Keratinocyte (primary cell): Measurements from ENCODE around the gene SMPD3. TPM values are rescaled to one million over a fixed set of nuclear protein-coding genes. Genes with fewer than 3 reads are reported as not detected.

Experiments used
- DNase-seq: peaks from one replicate; pipeline ENCODE4 v3.0.0-alpha.2; 2011; ENCODE audit warnings: low read depth, missing footprints, low spot score
- FAIRE-seq: peaks from 2 replicates; lab custom pipeline; 2011; peaks lifted over from hg19 to GRCh38; lab: Jason Lieb, UNC
- H2AFZ ChIP-seq: 2 replicates; pipeline ENCODE4 v1.6.0; 2012; ENCODE audit warnings: low read length, control low read depth, inconsistent platforms; ENCODE audit not compliant: control insufficient read depth
- H3K27ac ChIP-seq: 2 replicates; pipeline ENCODE4 v1.5.1; 2011; ENCODE audit warnings: low read length; ENCODE audit not compliant: control insufficient read depth, insufficient read depth
- H3K27me3 ChIP-seq: 3 replicates; pipeline ENCODE4 v1.6.0; 2011; ENCODE audit warnings: low read length; ENCODE audit not compliant: control insufficient read depth, insufficient read depth; ENCODE audit errors: extremely low read depth
- H3K36me3 ChIP-seq, 2 experiments: 2 replicates in 1 of 2; 3 replicates in 1 of 2; pipeline ENCODE4 v1.5.1; 2011; ENCODE audit warnings: low read length in 2 of 2, mild to moderate bottlenecking in 1 of 2; ENCODE audit not compliant: control insufficient read depth in 2 of 2, insufficient read depth in 2 of 2; ENCODE audit errors: extremely low read depth in 1 of 2
- H3K4me1 ChIP-seq: 3 replicates; pipeline ENCODE4 v1.5.1; 2011; ENCODE audit warnings: low read length; ENCODE audit not compliant: control insufficient read depth, insufficient read depth; ENCODE audit errors: extremely low read depth
- H3K4me2 ChIP-seq: 3 replicates; pipeline ENCODE4 v1.6.0; 2011; ENCODE audit warnings: low read depth, low read length; ENCODE audit not compliant: control insufficient read depth, insufficient read depth; ENCODE audit errors: extremely low read depth
- H3K4me3 ChIP-seq, 3 experiments: fragments of 200-600 bp in 1 of 3; sonication (generic) in 1 of 3; 2 replicates in 2 of 3; 3 replicates in 1 of 3; pipeline ENCODE4 v1.5.1; 2011 to 2016; ENCODE audit warnings: low read length in 3 of 3, mild to moderate bottlenecking in 3 of 3, control low read depth in 2 of 3, inconsistent platforms in 1 of 3, low read depth in 1 of 3, mixed read lengths in 1 of 3, mixed run types in 1 of 3, moderate library complexity in 1 of 3; ENCODE audit not compliant: control insufficient read depth in 2 of 3, insufficient read depth in 2 of 3; ENCODE audit errors: extremely low read depth in 1 of 3
- H3K79me2 ChIP-seq: 2 replicates; pipeline ENCODE4 v1.6.0; 2012; ENCODE audit warnings: low read length; ENCODE audit not compliant: control insufficient read depth, insufficient read depth
- H3K9ac ChIP-seq: 3 replicates; pipeline ENCODE4 v1.6.0; 2011; ENCODE audit warnings: low read length; ENCODE audit not compliant: control insufficient read depth, insufficient read depth; ENCODE audit errors: extremely low read depth
- H3K9me1 ChIP-seq: 3 replicates; pipeline ENCODE4 v1.6.0; 2011; ENCODE audit warnings: low read length; ENCODE audit not compliant: control insufficient read depth, insufficient read depth; ENCODE audit errors: extremely low read depth
- H3K9me3 ChIP-seq: 2 replicates; pipeline ENCODE4 v1.5.1; 2012; ENCODE audit warnings: low read depth, low read length; ENCODE audit not compliant: control insufficient read depth
- H4K20me1 ChIP-seq: 3 replicates; pipeline ENCODE4 v1.6.0; 2011; ENCODE audit warnings: low read length; ENCODE audit not compliant: control insufficient read depth, insufficient read depth; ENCODE audit errors: extremely low read depth
- CTCF ChIP-seq, 3 experiments: IDR thresholded peaks in 1 of 3; conservative IDR thresholded peaks in 1 of 3; optimal IDR thresholded peaks in 1 of 3; 2 replicates in 2 of 3; 3 replicates in 1 of 3; pipeline versions ENCODE3 to v1.5.1; 2011; ENCODE audit warnings: low read length in 3 of 3, mild to moderate bottlenecking in 3 of 3, moderate library complexity in 2 of 3, control low read depth in 1 of 3, inconsistent platforms in 1 of 3; ENCODE audit not compliant: insufficient read depth in 2 of 3; ENCODE audit errors: extremely low read depth in 1 of 3
- EZH2 ChIP-seq: IDR thresholded peaks from one replicate; pipeline ENCODE4 v1.6.1; 2012; ENCODE audit warnings: inconsistent platforms, mild to moderate bottlenecking, low read length, moderate library complexity
- dilution Hi-C: fragments of 300-500 bp; cut with MboI; formaldehyde crosslinking; loops from one replicate; pipeline ENCODE4 v1.7.0; 2020; ENCODE audit warnings: low sequenced_read_pairs; ENCODE audit not compliant: extremely low pct_ligation_motif_present
- polyA plus RNA-seq, 5 experiments: library from polyadenylated mRNA; depleted of rRNA in 3 of 5; stranded (reverse) in 3 of 5; stranded (forward) in 1 of 5; unstranded in 1 of 5; fragments of >200 nt; gene quantifications; 1 replicate in 1 of 5; 2 replicates in 3 of 5; 3 replicates in 1 of 5; pipeline versions ENCODE4 v1.2.1 to v1.2.3, GENCODE V29; 2011 to 2012; ENCODE audit warnings: missing spikeins in 2 of 5, low read depth in 1 of 5, low replicate concordance in 1 of 5

SMPD3 gene
- polyA plus RNA-seq, 1 donor (not counting 4 experiments of a cell fraction or from before 2014, with no cell fraction given): 0.34 TPM

- Histone ChIP-seq H3K4me3 (no peak overlapping the region), H3K9me1 (no peaks in the 10 kb centered on the region), H3K9me3 (no peaks in the 10 kb centered on the region), H3K27me3 (peaks cover 4% of the 10 kb centered on the region), H4K20me1 (no peaks in the 10 kb centered on the region), H3K4me1 (no peaks in the 10 kb centered on the region), H3K27ac (no peak overlapping the region), H3K79me2 (no peaks in the 10 kb centered on the region), H3K4me2 (no peak overlapping the region), H2AFZ (no peak overlapping the region), H3K9ac (no peak overlapping the region), H3K36me3 (no peaks in the 10 kb centered on the region)
- FAIRE-seq (no peak), DNase-seq (no peak)
- TF ChIP-seq EZH2 (no peak), CTCF (optimal IDR thresholded peaks at IDR 0.05 in 1 of 3, IDR thresholded peaks at IDR 0.05 in 1 of 3, conservative IDR thresholded peaks at IDR 0.05 in 1 of 3; ENCODE audit: extremely low read depth in 1 of 3, insufficient read depth in 2 of 3, low read length in 3 of 3) (no peak)
- dilution Hi-C loops: no loop called here
Measured at GRCh38 chr16:68393333-68393732, 55.0 kb downstream of the SMPD3 start.

- H4K20me1 ChIP-seq: no peaks in the 10 kb centered on the region
- H3K4me2 ChIP-seq: no peak overlapping the region
- no peak overlapping the region for H3K9ac ChIP-seq
- no peak overlapping the region for H3K27ac ChIP-seq
- no peaks in the 10 kb centered on the region for H3K27me3 ChIP-seq
- no peak overlapping the region for H3K4me3 ChIP-seq
- FAIRE-seq: no peak
- TF ChIP-seq EZH2 (no peak), CTCF (optimal IDR thresholded peaks at IDR 0.05 in 1 of 3, IDR thresholded peaks at IDR 0.05 in 1 of 3, conservative IDR thresholded peaks at IDR 0.05 in 1 of 3; ENCODE audit: extremely low read depth in 1 of 3, insufficient read depth in 2 of 3, low read length in 3 of 3) (no peak)
- dilution Hi-C loops: no loop called here
- H2AFZ ChIP-seq: no peak overlapping the region
- no peaks in the 10 kb centered on the region for H3K9me1 ChIP-seq
- DNase-seq: no peak
- H3K9me3 ChIP-seq: no peaks in the 10 kb centered on the region
- H3K4me1 ChIP-seq: no peaks in the 10 kb centered on the region
- H3K36me3 ChIP-seq: no peaks in the 10 kb centered on the region
- no peaks in the 10 kb centered on the region for H3K79me2 ChIP-seq
Measured at GRCh38 chr16:68389750-68390371, 58.4 kb downstream of the SMPD3 start.
